Left ventricle myocardium inferior (tissue), 1 donor: ENCODE measurements around the gene PCDHGB2. TPM values are rescaled to one million over a fixed set of nuclear protein-coding genes. Genes with fewer than 3 reads are reported as not detected.

Source experiments
- DNase-seq: peaks from one replicate; pipeline ENCODE4 v3.0.0-alpha.2; 2020
- H3K27ac ChIP-seq: fragments of 200-600 bp; replicated peaks from 2 replicates; pipeline ENCODE4 v1.8.0; 2021
- H3K27me3 ChIP-seq: fragments of 200-600 bp; 2 replicates; pipeline ENCODE4 v1.8.0; 2021; ENCODE audit warnings: low read depth
- H3K36me3 ChIP-seq: fragments of 200-600 bp; 2 replicates; pipeline ENCODE4 v1.8.0; 2021
- H3K4me1 ChIP-seq: fragments of 200-600 bp; 2 replicates; pipeline ENCODE4 v1.8.0; 2021
- H3K4me3 ChIP-seq: fragments of 200-600 bp; 2 replicates; pipeline ENCODE4 v1.8.0; 2021; ENCODE audit warnings: mild to moderate bottlenecking, moderate library complexity
- H3K9me3 ChIP-seq: fragments of 200-600 bp; replicated peaks from 2 replicates; pipeline ENCODE4 v1.8.0; 2021
- CTCF ChIP-seq: fragments of 200-600 bp; IDR thresholded peaks from 2 replicates; pipeline ENCODE4 v1.8.0; 2021; ENCODE audit warnings: antibody characterized with exemption, mild to moderate bottlenecking, borderline replicate concordance
- intact Hi-C: fragments of 100-400 bp; cut with micrococcal nuclease; formaldehyde crosslinking; loops from one replicate; pipeline ENCODE4 v1.11.0; 2022
- total RNA-seq: library from RNA; stranded (reverse); fragmentation: NEBNext Ultra II Directional; extraction: Animal tissue kit (Norgen Biotek cat#: 25700); gene quantifications from one replicate; pipeline ENCODE4 v1.2.1, GENCODE V29; 2021
- donor health status: DM: no; HTN: yes; CAD: no; lungs with severe emphysema.

Gene PCDHGB2
- total RNA-seq, 1 donor from 2014 or later: 8.8 TPM

- H3K27me3 ChIP-seq: no peaks in the 10 kb centered on the region
- peak within 1 kb of the TSS; percentile 47 for H3K4me3 ChIP-seq
- DNase-seq: no peak
- TF ChIP-seq CTCF: peak; percentile 51
- H3K9me3 ChIP-seq: peaks cover 98% of the 10 kb centered on the region
- peaks cover 30% of the 10 kb centered on the region for H3K36me3 ChIP-seq
- intact Hi-C loops: no loop called here
- H3K27ac ChIP-seq: peak within 1 kb of the TSS; percentile 45
- H3K4me1 ChIP-seq: peaks cover 42% of the 10 kb centered on the region
Observed at GRCh38 chr5:141363952-141364660, 4.3 kb downstream of the PCDHGB2 start, which contains the start of gene PCDHGA5. PCDHGA5 (plus strand) TSS chr5:141364162; CDS start chr5:141364331, 169 bp downstream.

GRCh38 chr5:141366016-141366896 is 6.5 kb downstream of the PCDHGB2 start:
- H3K4me1 ChIP-seq: peaks cover 43% of the 10 kb centered on the region
- no peak for DNase-seq
- intact Hi-C loops: no loop called here
- H3K27ac ChIP-seq: no peak overlapping the region
- peaks cover 98% of the 10 kb centered on the region for H3K9me3 ChIP-seq
- no peaks in the 10 kb centered on the region for H3K27me3 ChIP-seq
- no peak overlapping the region for H3K4me3 ChIP-seq
- H3K36me3 ChIP-seq: peaks cover 30% of the 10 kb centered on the region
- TF ChIP-seq CTCF: no peak

- intact Hi-C loops: no loop called here
- Histone ChIP-seq H3K36me3 (peaks cover 39% of the 10 kb centered on the region), H3K4me3 (peak within 1 kb of the TSS; percentile 57), H3K27ac (peak within 1 kb of the TSS; percentile 66), H3K27me3 (no peaks in the 10 kb centered on the region), H3K9me3 (peaks cover 99% of the 10 kb centered on the region), H3K4me1 (peaks cover 59% of the 10 kb centered on the region)
- TF ChIP-seq CTCF: peak; percentile 64
- DNase-seq: peak; percentile 56
Observed at GRCh38 chr5:141369994-141370848, 10.4 kb downstream of the PCDHGB2 start, which contains the start of gene PCDHGB3. PCDHGB3 (plus strand) TSS chr5:141370242; CDS start chr5:141370395, 153 bp downstream.

DNA sequence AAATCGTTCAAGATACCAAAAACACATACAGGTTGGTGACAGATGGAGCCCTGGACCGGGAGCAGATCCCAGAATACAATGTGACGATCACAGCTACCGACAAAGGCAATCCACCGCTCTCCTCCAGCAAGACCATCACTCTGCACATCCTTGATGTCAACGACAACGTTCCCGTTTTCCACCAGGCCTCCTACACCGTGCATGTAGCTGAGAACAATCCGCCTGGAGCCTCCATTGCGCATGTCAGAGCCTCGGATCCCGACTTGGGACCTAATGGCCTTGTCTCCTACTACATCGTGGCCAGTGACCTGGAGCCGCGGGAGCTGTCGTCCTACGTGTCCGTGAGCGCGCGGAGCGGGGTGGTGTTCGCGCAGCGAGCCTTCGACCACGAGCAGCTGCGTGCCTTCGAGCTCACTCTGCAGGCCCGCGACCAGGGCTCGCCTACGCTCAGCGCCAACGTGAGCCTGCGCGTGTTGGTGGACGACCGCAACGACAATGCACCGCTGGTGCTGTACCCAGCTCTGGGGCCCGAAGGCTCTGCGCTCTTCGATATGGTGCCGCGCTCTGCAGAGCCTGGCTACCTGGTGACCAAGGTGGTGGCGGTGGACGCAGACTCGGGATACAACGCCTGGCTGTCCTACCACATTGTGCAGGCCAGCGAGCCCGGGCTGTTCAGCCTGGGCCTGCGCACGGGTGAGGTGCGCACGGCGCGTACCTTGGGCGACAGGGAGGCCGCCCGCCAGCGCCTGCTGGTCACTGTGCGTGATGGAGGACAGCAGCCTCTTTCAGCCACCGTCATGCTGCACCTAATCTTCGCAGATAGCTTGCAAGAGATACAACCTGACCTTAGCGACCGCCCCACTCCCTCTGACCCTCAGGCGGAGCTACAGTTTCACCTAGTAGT is 12.0 kb downstream of the PCDHGB2 start:
- intact Hi-C loops: no loop called here
- peaks cover 59% of the 10 kb centered on the region for H3K4me1 ChIP-seq
- no peak for TF ChIP-seq CTCF
- no peak for DNase-seq
- peak overlapping the region; percentile 9 for H3K4me3 ChIP-seq
- H3K36me3 ChIP-seq: peaks cover 32% of the 10 kb centered on the region
- H3K27ac ChIP-seq: no peak overlapping the region
- H3K27me3 ChIP-seq: no peaks in the 10 kb centered on the region
- peaks cover 97% of the 10 kb centered on the region for H3K9me3 ChIP-seq
